MM.1S (cell line): ENCODE results near the gene SLC2A13.

ENCODE experiments used
- DNase-seq: peaks from one replicate; pipeline ENCODE4 v3.0.0-alpha.2; 2015
- H2AFZ ChIP-seq: fragments of 300-600 bp; sonication (generic); 2 replicates; pipeline ENCODE4 v1.6.0; 2016; ENCODE audit warnings: antibody characterized with exemption, low read length
- H3F3A ChIP-seq: fragments of 300-600 bp; sonication (generic); 2 replicates; pipeline ENCODE4 v1.6.1; 2016; ENCODE audit warnings: mild to moderate bottlenecking, antibody characterized with exemption, low read length, moderate library complexity, mixed read lengths; ENCODE audit not compliant: insufficient read depth
- H3K27ac ChIP-seq: fragments of 300-600 bp; sonication (generic); 2 replicates; pipeline ENCODE4 v1.5.1; 2016; ENCODE audit warnings: mild to moderate bottlenecking, low read length
- H3K27me3 ChIP-seq: fragments of 300-600 bp; sonication (generic); replicated peaks from 2 replicates; pipeline ENCODE4 v1.6.0; 2016; ENCODE audit warnings: low read length; ENCODE audit not compliant: insufficient read depth
- H3K36me3 ChIP-seq: fragments of 300-600 bp; sonication (generic); replicated peaks from 2 replicates; pipeline ENCODE4 v1.6.1; 2016; ENCODE audit warnings: mild to moderate bottlenecking, low read length, mixed read lengths; ENCODE audit not compliant: insufficient read depth
- H3K4me1 ChIP-seq: fragments of 300-600 bp; sonication (generic); 2 replicates; pipeline ENCODE4 v1.6.1; 2016; ENCODE audit warnings: low read length, mixed read lengths
- H3K4me2 ChIP-seq: fragments of 300-600 bp; sonication (generic); 2 replicates; pipeline ENCODE4 v1.6.0; 2016; ENCODE audit warnings: low read depth, low read length
- H3K4me3 ChIP-seq: fragments of 300-600 bp; sonication (generic); 2 replicates; pipeline ENCODE4 v1.5.1; 2016; ENCODE audit warnings: low read length, mixed read lengths
- H3K79me2 ChIP-seq: fragments of 300-600 bp; sonication (generic); 2 replicates; pipeline ENCODE4 v1.6.1; 2016; ENCODE audit warnings: mixed run types, low read length, mixed read lengths
- H3K9ac ChIP-seq: fragments of 300-600 bp; sonication (generic); 2 replicates; pipeline ENCODE4 v1.6.1; 2016; ENCODE audit warnings: low read length, mixed read lengths
- H3K9me2 ChIP-seq: fragments of 300-600 bp; sonication (generic); replicated peaks from 2 replicates; pipeline ENCODE4 v1.6.1; 2016; ENCODE audit warnings: mild to moderate bottlenecking, low read length, mixed read lengths; ENCODE audit not compliant: insufficient read depth
- H3K9me3 ChIP-seq: fragments of 300-600 bp; sonication (generic); replicated peaks from 2 replicates; pipeline ENCODE4 v1.6.1; 2016; ENCODE audit warnings: mild to moderate bottlenecking, low read length, mixed read lengths; ENCODE audit not compliant: insufficient read depth
- H4K20me1 ChIP-seq: fragments of 300-600 bp; sonication (generic); 2 replicates; pipeline ENCODE4 v1.6.1; 2016; ENCODE audit warnings: mild to moderate bottlenecking, low read length, moderate library complexity, mixed read lengths; ENCODE audit not compliant: insufficient read depth
- EZH2 ChIP-seq: fragments of 300-600 bp; sonication (generic); optimal IDR thresholded peaks from 2 replicates; pipeline ENCODE3; 2017; ENCODE audit warnings: low read depth, mild to moderate bottlenecking, antibody characterized with exemption, low read length, mixed read lengths
- EZH2phosphoT487 ChIP-seq: fragments of 300-600 bp; sonication (generic); IDR thresholded peaks from 2 replicates; pipeline ENCODE4 v1.6.1; 2018; ENCODE audit warnings: antibody characterized with exemption, low read length
- TF ChIP-seq, protein P1 (sequence below): fragments of 300-600 bp; sonication (generic); IDR thresholded peaks from 2 replicates; pipeline ENCODE4 v1.5.1; 2016; ENCODE audit warnings: antibody characterized with exemption, low read length, mixed read lengths

Gene SLC2A13

DNA sequence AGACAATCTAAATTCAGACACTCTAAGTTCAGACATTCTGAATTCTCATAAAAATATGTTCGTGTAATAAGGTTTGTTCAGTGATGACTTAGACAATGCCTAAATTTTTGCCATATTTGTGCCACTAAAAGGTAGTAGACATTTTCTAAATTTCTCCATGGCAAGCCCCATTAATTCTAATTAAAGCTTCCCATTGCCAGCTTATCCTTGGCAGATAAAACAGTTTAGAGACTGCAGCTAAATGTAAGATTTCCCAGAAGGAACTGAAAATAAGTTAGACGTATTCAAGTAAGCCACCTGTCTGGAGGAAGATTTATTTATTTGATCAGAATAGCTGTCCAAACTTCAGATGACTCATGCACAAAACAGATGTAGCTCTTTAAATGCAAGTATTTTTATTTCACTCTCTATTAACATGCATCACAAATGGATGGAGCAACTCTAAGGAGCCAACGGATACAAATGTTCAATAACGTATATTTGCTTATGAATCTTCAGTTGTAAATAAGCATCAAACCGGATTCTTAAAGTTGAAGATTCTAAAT is 130.4 kb downstream of the SLC2A13 start:
- H3K9me3 ChIP-seq, result no peaks in the 10 kb centered on the region; the same call in 1 of the 2 replicates
- H3K4me3 ChIP-seq, result no peak overlapping the region
- no peaks in the 10 kb centered on the region for H3K79me2 ChIP-seq
- no peak overlapping the region for H3K4me2 ChIP-seq
- H3K4me1 ChIP-seq, result no peaks in the 10 kb centered on the region
- H3K9me2 ChIP-seq, result no peaks in the 10 kb centered on the region
- no peaks in the 10 kb centered on the region for H3F3A ChIP-seq
- DNase-seq, result no peak
- no peak overlapping the region for H3K9ac ChIP-seq
- TF ChIP-seq EZH2 (no peak), EZH2phosphoT487 (no peak)
- TF ChIP-seq, protein P1, sequence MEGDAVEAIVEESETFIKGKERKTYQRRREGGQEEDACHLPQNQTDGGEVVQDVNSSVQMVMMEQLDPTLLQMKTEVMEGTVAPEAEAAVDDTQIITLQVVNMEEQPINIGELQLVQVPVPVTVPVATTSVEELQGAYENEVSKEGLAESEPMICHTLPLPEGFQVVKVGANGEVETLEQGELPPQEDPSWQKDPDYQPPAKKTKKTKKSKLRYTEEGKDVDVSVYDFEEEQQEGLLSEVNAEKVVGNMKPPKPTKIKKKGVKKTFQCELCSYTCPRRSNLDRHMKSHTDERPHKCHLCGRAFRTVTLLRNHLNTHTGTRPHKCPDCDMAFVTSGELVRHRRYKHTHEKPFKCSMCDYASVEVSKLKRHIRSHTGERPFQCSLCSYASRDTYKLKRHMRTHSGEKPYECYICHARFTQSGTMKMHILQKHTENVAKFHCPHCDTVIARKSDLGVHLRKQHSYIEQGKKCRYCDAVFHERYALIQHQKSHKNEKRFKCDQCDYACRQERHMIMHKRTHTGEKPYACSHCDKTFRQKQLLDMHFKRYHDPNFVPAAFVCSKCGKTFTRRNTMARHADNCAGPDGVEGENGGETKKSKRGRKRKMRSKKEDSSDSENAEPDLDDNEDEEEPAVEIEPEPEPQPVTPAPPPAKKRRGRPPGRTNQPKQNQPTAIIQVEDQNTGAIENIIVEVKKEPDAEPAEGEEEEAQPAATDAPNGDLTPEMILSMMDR, result no peak
- no peak overlapping the region for H2AFZ ChIP-seq
- no peaks in the 10 kb centered on the region for H3K27me3 ChIP-seq
- H4K20me1 ChIP-seq, result no peaks in the 10 kb centered on the region
- H3K36me3 ChIP-seq, result no peaks in the 10 kb centered on the region
- no peak overlapping the region for H3K27ac ChIP-seq

- DNase-seq, result no peak
- Histone ChIP-seq H3K36me3 (no peaks in the 10 kb centered on the region), H3K9ac (no peak overlapping the region), H2AFZ (no peak overlapping the region), H3F3A (no peaks in the 10 kb centered on the region), H3K4me1 (no peaks in the 10 kb centered on the region), H4K20me1 (no peaks in the 10 kb centered on the region), H3K4me2 (no peak overlapping the region), H3K4me3 (no peak overlapping the region), H3K9me3 (no peaks in the 10 kb centered on the region; the same call in 1 of the 2 replicates), H3K27me3 (no peaks in the 10 kb centered on the region), H3K79me2 (no peaks in the 10 kb centered on the region), H3K27ac (no peak overlapping the region), H3K9me2 (no peaks in the 10 kb centered on the region)
- TF ChIP-seq EZH2, result no peak
- TF ChIP-seq, protein P1, result no peak
- TF ChIP-seq EZH2phosphoT487, result no peak
Measured at GRCh38 chr12:39972119-39972518, 133.8 kb downstream of the SLC2A13 start.

- Histone ChIP-seq H3K4me3 (no peak overlapping the region), H3K4me1 (no peaks in the 10 kb centered on the region), H3K9me2 (no peaks in the 10 kb centered on the region), H3K27ac (no peak overlapping the region), H3K4me2 (no peak overlapping the region), H3F3A (no peaks in the 10 kb centered on the region), H4K20me1 (no peaks in the 10 kb centered on the region), H3K9me3 (no peaks in the 10 kb centered on the region; the same call in 1 of the 2 replicates), H3K79me2 (no peaks in the 10 kb centered on the region), H3K36me3 (no peaks in the 10 kb centered on the region), H2AFZ (no peak overlapping the region), H3K9ac (no peak overlapping the region), H3K27me3 (no peaks in the 10 kb centered on the region)
- TF ChIP-seq, protein P1, result no peak
- TF ChIP-seq EZH2phosphoT487 (no peak), EZH2 (no peak)
- no peak for DNase-seq
Measured at GRCh38 chr12:39971348-39971747, 134.5 kb downstream of the SLC2A13 start.
